ENCODE measurements around the gene OR2J2. TPM values are rescaled to one million over a fixed set of nuclear protein-coding genes. Genes with fewer than 3 reads are reported as not detected.

OR2J2 gene
- total and polyA plus RNA-seq, 2 donors (not counting 1 experiment from before 2014, with no cell fraction given): not detected

DNA sequence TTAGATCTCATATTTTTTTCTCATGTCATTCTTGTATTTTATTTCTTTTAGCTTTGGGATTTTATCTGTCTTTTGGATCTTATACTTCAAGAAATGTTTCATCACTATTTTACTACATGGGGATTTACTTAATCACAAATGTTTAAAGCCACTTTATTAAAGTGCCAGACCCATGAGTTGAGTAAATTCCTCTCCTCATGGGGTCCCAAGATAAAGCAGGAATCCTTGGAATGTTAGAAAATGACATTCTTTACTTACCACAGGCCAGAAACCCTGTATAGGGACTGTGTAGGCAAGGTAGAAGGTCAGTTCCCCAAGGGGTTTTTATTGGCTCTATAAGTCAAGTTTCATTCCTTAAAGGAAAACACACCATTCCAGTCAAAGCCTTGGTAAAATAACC is 28.4 kb upstream of the OR2J2 start:
- H3K4me1 Mint-ChIP-seq: no peaks in the 10 kb centered on the region
- ChIA-PET POLR2A (no interaction called here), CTCF (no interaction called here)
- intact Hi-C loops (cut with micrococcal nuclease): no loop called here
- ATAC-seq (ENCODE audit: low read depth): no peak
- Histone ChIP-seq H3K27ac (ENCODE audit: low read length in 2 of 2) (no peak overlapping the region), H4K20me1 (ENCODE audit: control insufficient read depth, insufficient read depth, low read length, poor library complexity, severe bottlenecking) (no peaks in the 10 kb centered on the region), H3K9ac (ENCODE audit: low read length) (no peak overlapping the region), H3K4me3 (ENCODE audit: control extremely low read depth in 1 of 5, extremely low read depth in 1 of 5, insufficient read depth in 1 of 5, low read depth in 2 of 5, low read length in 4 of 5) (no peak overlapping the region), H3K27me3 (replicated peaks in 1 of 4; ENCODE audit: control extremely low read depth in 1 of 4, control insufficient read depth in 3 of 4, insufficient read depth in 4 of 4, low read length in 3 of 4) (no peaks in the 10 kb centered on the region), H2AFZ (ENCODE audit: insufficient read depth, low read depth, low read length, poor library complexity, severe bottlenecking) (no peak overlapping the region), H3K4me2 (replicated peaks; ENCODE audit: low read depth, low read length, poor library complexity, severe bottlenecking) (no peak overlapping the region), H3K4me1 (ENCODE audit: control insufficient read depth in 2 of 2, insufficient read depth in 2 of 2, low read length in 2 of 2) (no peaks in the 10 kb centered on the region), H3K36me3 (replicated peaks in 1 of 2; ENCODE audit: control extremely low read depth in 1 of 2, control insufficient read depth in 1 of 2, extremely low read depth in 1 of 2, insufficient read depth in 2 of 2, low read length in 1 of 2) (no peaks in the 10 kb centered on the region), H3K9me3 (ENCODE audit: control extremely low read depth in 1 of 3, control insufficient read depth in 2 of 3, insufficient read depth in 1 of 3, low read length in 2 of 3) (peaks cover 0 to 6% (median 1%) of the 10 kb centered on the region in 3 donors), H3K79me2 (ENCODE audit: control insufficient read depth, insufficient read depth, low read length) (no peaks in the 10 kb centered on the region)
- no peak overlapping the region for H3K4me3 Mint-ChIP-seq
- H3K9me3 Mint-ChIP-seq (ENCODE audit: insufficient read depth): peaks cover 6% of the 10 kb centered on the region
- H3K27me3 Mint-ChIP-seq: peaks cover 12% of the 10 kb centered on the region
- no peak for DNase-seq
- no peak overlapping the region for H3K27ac Mint-ChIP-seq
- no peak for TF ChIP-seq EZH2 (IDR thresholded peaks at IDR 0.05; ENCODE audit: borderline replicate concordance, insufficient read depth, low read depth, low read length, poor library complexity, severe bottlenecking)
- TF ChIP-seq, protein P1, sequence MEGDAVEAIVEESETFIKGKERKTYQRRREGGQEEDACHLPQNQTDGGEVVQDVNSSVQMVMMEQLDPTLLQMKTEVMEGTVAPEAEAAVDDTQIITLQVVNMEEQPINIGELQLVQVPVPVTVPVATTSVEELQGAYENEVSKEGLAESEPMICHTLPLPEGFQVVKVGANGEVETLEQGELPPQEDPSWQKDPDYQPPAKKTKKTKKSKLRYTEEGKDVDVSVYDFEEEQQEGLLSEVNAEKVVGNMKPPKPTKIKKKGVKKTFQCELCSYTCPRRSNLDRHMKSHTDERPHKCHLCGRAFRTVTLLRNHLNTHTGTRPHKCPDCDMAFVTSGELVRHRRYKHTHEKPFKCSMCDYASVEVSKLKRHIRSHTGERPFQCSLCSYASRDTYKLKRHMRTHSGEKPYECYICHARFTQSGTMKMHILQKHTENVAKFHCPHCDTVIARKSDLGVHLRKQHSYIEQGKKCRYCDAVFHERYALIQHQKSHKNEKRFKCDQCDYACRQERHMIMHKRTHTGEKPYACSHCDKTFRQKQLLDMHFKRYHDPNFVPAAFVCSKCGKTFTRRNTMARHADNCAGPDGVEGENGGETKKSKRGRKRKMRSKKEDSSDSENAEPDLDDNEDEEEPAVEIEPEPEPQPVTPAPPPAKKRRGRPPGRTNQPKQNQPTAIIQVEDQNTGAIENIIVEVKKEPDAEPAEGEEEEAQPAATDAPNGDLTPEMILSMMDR (IDR thresholded peaks at IDR 0.05): no peak

DNA sequence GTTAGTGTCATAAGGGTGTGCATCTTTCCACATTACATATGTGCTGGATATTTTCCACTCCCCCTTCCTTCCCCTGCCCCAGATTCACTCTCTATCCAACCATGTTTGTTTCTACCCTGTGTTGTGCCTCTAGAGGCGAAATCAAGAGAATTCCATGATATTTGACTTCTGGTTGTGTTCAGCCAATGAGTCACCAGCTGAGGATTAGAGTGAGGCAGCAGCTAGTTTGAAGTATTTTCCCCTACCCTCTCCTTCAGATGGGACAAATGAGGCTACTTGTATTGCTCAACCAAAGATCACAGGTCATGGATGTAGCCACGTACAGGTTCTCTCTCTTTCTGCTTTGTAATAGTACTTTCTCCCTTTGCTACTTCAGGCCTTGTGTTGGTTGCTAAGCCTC is 24.5 kb upstream of the OR2J2 start:
- Histone ChIP-seq H2AFZ (ENCODE audit: insufficient read depth, low read depth, low read length, poor library complexity, severe bottlenecking) (no peak overlapping the region), H3K4me1 (ENCODE audit: control insufficient read depth in 2 of 2, insufficient read depth in 2 of 2, low read length in 2 of 2) (no peaks in the 10 kb centered on the region), H3K79me2 (ENCODE audit: control insufficient read depth, insufficient read depth, low read length) (no peaks in the 10 kb centered on the region), H3K4me2 (replicated peaks; ENCODE audit: low read depth, low read length, poor library complexity, severe bottlenecking) (no peak overlapping the region), H3K9ac (ENCODE audit: low read length) (no peak overlapping the region), H3K27me3 (replicated peaks in 1 of 4; ENCODE audit: control extremely low read depth in 1 of 4, control insufficient read depth in 3 of 4, insufficient read depth in 4 of 4, low read length in 3 of 4) (no peaks in the 10 kb centered on the region), H3K27ac (ENCODE audit: low read length in 2 of 2) (no peak overlapping the region), H3K36me3 (replicated peaks in 1 of 2; ENCODE audit: control extremely low read depth in 1 of 2, control insufficient read depth in 1 of 2, extremely low read depth in 1 of 2, insufficient read depth in 2 of 2, low read length in 1 of 2) (no peaks in the 10 kb centered on the region), H3K4me3 (ENCODE audit: control extremely low read depth in 1 of 5, extremely low read depth in 1 of 5, insufficient read depth in 1 of 5, low read depth in 2 of 5, low read length in 4 of 5) (no peak overlapping the region), H3K9me3 (ENCODE audit: control extremely low read depth in 1 of 3, control insufficient read depth in 2 of 3, insufficient read depth in 1 of 3, low read length in 2 of 3) (peaks cover 0 to 6% (median 1%) of the 10 kb centered on the region in 3 donors), H4K20me1 (ENCODE audit: control insufficient read depth, insufficient read depth, low read length, poor library complexity, severe bottlenecking) (no peaks in the 10 kb centered on the region)
- ChIA-PET POLR2A (no interaction called here), CTCF (no interaction called here)
- intact Hi-C loops (cut with micrococcal nuclease): no loop called here
- no peak for TF ChIP-seq EZH2 (IDR thresholded peaks at IDR 0.05; ENCODE audit: borderline replicate concordance, insufficient read depth, low read depth, low read length, poor library complexity, severe bottlenecking)
- TF ChIP-seq, protein P1 (IDR thresholded peaks at IDR 0.05): no peak
- no peak for ATAC-seq (ENCODE audit: low read depth)
- no CpG with 5 or more reads among the region's 2 CpGs for WGBS (ENCODE audit: insufficient coverage)
- no peaks in the 10 kb centered on the region for H3K4me1 Mint-ChIP-seq
- H3K9me3 Mint-ChIP-seq (ENCODE audit: insufficient read depth): peaks cover 9% of the 10 kb centered on the region
- no peak for DNase-seq
- H3K27ac Mint-ChIP-seq: no peak overlapping the region
- peaks cover 13% of the 10 kb centered on the region for H3K27me3 Mint-ChIP-seq
- H3K4me3 Mint-ChIP-seq: no peak overlapping the region
